Lung (tissue), 12 donors: Measurements from ENCODE around the gene FAM228B. TPM values are rescaled to one million over a fixed set of nuclear protein-coding genes. Genes with fewer than 3 reads are reported as not detected.
"Not testable (repeated sequence)": the region's sequence is repeated elsewhere in the genome, so short reads cannot be mapped to it uniquely, and the experiment has no call there.

Source experiments
- ATAC-seq: fragments of 200-7000 bp; cut with Tn5 transposase; one replicate; pipeline ENCODE4 v1.9.1; 2020; ENCODE audit warnings: moderate number of reproducible peaks; ENCODE audit not compliant: insufficient read depth, low FRiP score
- DNase-seq, 3 donors: peaks; one replicate each; pipeline ENCODE4 v3.0.0-alpha.2; 2013 to 2017
- H3K27ac ChIP-seq, 2 donors: one replicate each; pipeline ENCODE4 v1.5.1; 2013; ENCODE audit warnings: mild to moderate bottlenecking in 2 of 2, moderate library complexity in 2 of 2, control low read depth in 1 of 2, inconsistent platforms in 1 of 2, low read depth in 1 of 2, low read length in 1 of 2
- H3K27me3 ChIP-seq, 3 donors: one replicate each; pipeline ENCODE4 v1.5.1; 2013; ENCODE audit warnings: low read length in 2 of 3; ENCODE audit not compliant: control insufficient read depth in 3 of 3, insufficient read depth in 3 of 3
- H3K36me3 ChIP-seq, 4 donors: one replicate each; pipeline ENCODE4 v1.5.1; 2013; ENCODE audit warnings: low read length in 4 of 4, mild to moderate bottlenecking in 1 of 4, moderate library complexity in 1 of 4; ENCODE audit not compliant: control insufficient read depth in 4 of 4, insufficient read depth in 4 of 4
- H3K4me1 ChIP-seq, 5 donors: one replicate each; pipeline ENCODE4 v1.5.1; 2013; ENCODE audit warnings: low read length in 5 of 5, mild to moderate bottlenecking in 2 of 5, moderate library complexity in 1 of 5; ENCODE audit not compliant: control insufficient read depth in 5 of 5, insufficient read depth in 5 of 5
- H3K4me3 ChIP-seq: one replicate; pipeline ENCODE4 v1.5.1; 2013; ENCODE audit warnings: mild to moderate bottlenecking, control low read depth, moderate library complexity
- H3K9ac ChIP-seq, 2 donors: one replicate each; pipeline ENCODE4 v1.5.1; 2013; ENCODE audit warnings: low read length in 2 of 2, control low read depth in 1 of 2; ENCODE audit not compliant: insufficient read depth in 1 of 2
- H3K9me3 ChIP-seq, 4 donors: one replicate each; pipeline ENCODE4 v1.5.1; 2013; ENCODE audit warnings: low read length in 3 of 4, mild to moderate bottlenecking in 1 of 4, moderate library complexity in 1 of 4; ENCODE audit not compliant: control insufficient read depth in 4 of 4, insufficient read depth in 3 of 4
- CTCF ChIP-seq: IDR thresholded peaks from 2 replicates; pipeline ENCODE4 v1.5.1; 2012; ENCODE audit warnings: mild to moderate bottlenecking; ENCODE audit errors: control extremely low read depth, extremely low read depth
- WGBS, 2 donors: extraction: QIAGEN DNeasy Blood & Tissue Kit; methylation state at CpG; one replicate each; pipeline ENCODE4 v1.1.7; 2013; 5-methylcytosine and 5-hydroxymethylcytosine counted together
- polyA plus RNA-seq, 2 donors: library from polyadenylated mRNA; stranded (reverse); fragments of 200-250 nt; gene quantifications; one replicate each; pipeline ENCODE4 v1.2.1, GENCODE V29; 2013
- total RNA-seq, 2 donors: library from RNA; depleted of rRNA in 1 of 2; stranded (reverse); fragments of >200 nt in 1 of 2; gene quantifications; one replicate each; pipeline ENCODE4 v1.2.1, GENCODE V29; 2014 to 2021
- donor health status: control.
- donor health status: control.
- donor health status: Bipolar disorder and iron deficiency.
- donor health status: healthy.
- donor health status: DM: yes; HTN: yes; CAD: no.

FAM228B gene
- total and polyA plus RNA-seq, 4 donors = 5.0 to 35.4 (median 22.0) TPM

DNA sequence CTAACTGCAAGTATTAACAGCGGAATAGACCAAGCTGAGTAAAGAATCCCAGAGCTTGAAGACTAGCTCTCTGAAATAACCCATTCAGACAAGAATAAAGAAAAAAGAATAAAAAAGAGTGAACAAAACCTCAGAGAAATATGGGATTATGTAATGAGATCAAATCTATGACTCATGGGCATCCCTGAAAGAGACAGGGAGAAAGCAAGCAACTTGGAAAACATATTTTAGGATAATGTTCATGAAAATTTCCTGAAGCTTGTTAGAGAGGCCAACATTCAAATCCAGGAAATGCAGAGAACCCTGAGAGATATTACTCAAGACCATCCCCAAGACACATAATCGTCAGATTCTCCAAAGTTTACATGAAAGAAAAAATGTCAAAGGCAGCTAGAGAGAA, 17.5 kb upstream of the FAM228B start:
- Histone ChIP-seq H3K4me1 (no peaks in the 10 kb centered on the region), H3K27me3 (no peaks in the 10 kb centered on the region), H3K9ac (no peak overlapping the region), H3K9me3 (peaks cover 0 to 3% (median 0%) of the 10 kb centered on the region in 4 donors), H3K27ac (no peak overlapping the region), H3K4me3 (no peak overlapping the region), H3K36me3 (peaks cover 0 to 10% (median 0%) of the 10 kb centered on the region in 4 donors)
- 49 to 50% methylated on average over 2 of the region's 2 CpGs for WGBS, 2 donors
- ATAC-seq (no peak), DNase-seq (no peak)
- TF ChIP-seq CTCF = no peak

DNA sequence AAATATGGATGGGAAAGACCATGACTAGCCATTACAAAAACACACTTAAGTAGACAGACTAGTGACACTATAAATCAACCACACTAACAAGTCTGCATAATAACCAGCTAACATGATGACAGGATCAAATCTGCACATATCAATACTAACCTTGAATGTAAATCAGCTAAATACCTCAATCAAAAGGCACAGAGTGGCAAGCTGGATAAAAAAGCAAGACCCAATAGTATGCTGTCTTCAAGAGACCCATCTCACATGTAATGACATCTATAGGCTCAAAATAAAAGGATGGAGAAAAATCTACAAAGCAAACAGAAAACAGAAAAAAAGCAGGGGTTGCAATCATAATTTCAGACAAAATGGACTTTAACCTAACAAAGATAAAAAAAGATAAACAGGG, 16.5 kb upstream of the FAM228B start:
- no peaks in the 10 kb centered on the region for H3K4me1 ChIP-seq
- no peak overlapping the region for H3K4me3 ChIP-seq
- peaks cover 0 to 3% (median 0%) of the 10 kb centered on the region in 4 donors for H3K9me3 ChIP-seq
- no peak for TF ChIP-seq CTCF
- H3K9ac ChIP-seq = no peak overlapping the region
- DNase-seq = no peak
- no peaks in the 10 kb centered on the region for H3K27me3 ChIP-seq
- no peak overlapping the region for H3K27ac ChIP-seq
- no peak for ATAC-seq
- peaks cover 0 to 10% (median 0%) of the 10 kb centered on the region in 4 donors for H3K36me3 ChIP-seq

- no peak overlapping the region for H3K9ac ChIP-seq
- H3K4me3 ChIP-seq = no peak overlapping the region
- DNase-seq (no peak), ATAC-seq (no peak)
- no peak overlapping the region for H3K27ac ChIP-seq
- no peaks in the 10 kb centered on the region for H3K4me1 ChIP-seq
- H3K9me3 ChIP-seq = peaks cover 0 to 3% (median 0%) of the 10 kb centered on the region in 4 donors
- 57 to 62% methylated on average over 1 of the region's 1 CpG for WGBS, 2 donors
- H3K27me3 ChIP-seq = no peaks in the 10 kb centered on the region
- no peak for TF ChIP-seq CTCF
- peaks cover 0 to 10% (median 0%) of the 10 kb centered on the region in 4 donors for H3K36me3 ChIP-seq
Observed at GRCh38 chr2:24107336-24107735, 15.9 kb upstream of the FAM228B start.

DNA sequence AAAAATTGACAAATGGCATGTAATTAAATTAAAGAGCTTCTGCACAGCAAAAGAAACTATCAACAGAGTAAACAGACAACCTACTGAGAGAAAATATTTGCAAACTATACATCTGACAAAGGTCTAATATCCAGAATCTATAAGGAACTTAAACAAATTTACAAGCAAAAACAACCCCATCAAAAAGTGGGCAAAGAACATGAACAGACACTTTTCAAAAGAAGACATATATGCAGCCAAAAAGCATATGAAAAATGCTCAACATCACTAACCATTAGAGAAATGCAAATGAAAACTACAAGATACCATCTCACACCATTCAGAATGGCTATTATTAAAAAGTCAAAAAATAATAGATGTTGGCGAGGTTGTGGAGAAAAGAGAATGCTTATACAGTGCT, 13.8 kb upstream of the FAM228B start:
- WGBS, 2 donors = 94 to 98% methylated on average over 1 of the region's 1 CpG
- not testable (repeated sequence) for H3K9ac ChIP-seq, H3K36me3 ChIP-seq, H3K4me1 ChIP-seq, H3K9me3 ChIP-seq, DNase-seq, H3K27ac ChIP-seq, H3K4me3 ChIP-seq, ATAC-seq, H3K27me3 ChIP-seq
